Activated naive CD4-positive, alpha-beta T cell treated with anti-CD3 and anti-CD28 coated beads, Interleukin-2, amount 50 U/mL, for 72 hours (primary cell): Measurements from ENCODE around the gene LAMB4. TPM values are rescaled to one million over a fixed set of nuclear protein-coding genes. Genes with fewer than 3 reads are reported as not detected.

Source experiments
- ATAC-seq, 2 donors: fragments of 150-1000 bp; cut with Tn5 transposase; 2 replicates each; pipeline ENCODE4 v1.10.0; 2021; ENCODE audit warnings: mild to moderate bottlenecking in 2 of 2, moderate library complexity in 2 of 2
- DNase-seq, 2 donors: peaks; one replicate each; pipeline ENCODE4 v3.0.0; 2021 to 2022; ENCODE audit warnings: low spot score in 2 of 2
- H3K27ac Mint-ChIP-seq, 2 donors: one replicate each; pipeline ENCODE4 v1.8.0; 2022; ENCODE audit warnings: mild to moderate bottlenecking in 2 of 2, mixed read lengths in 2 of 2
- H3K36me3 Mint-ChIP-seq, 2 donors: one replicate each; pipeline ENCODE4 v1.8.0; 2022; ENCODE audit warnings: mixed read lengths in 2 of 2
- H3K9me3 Mint-ChIP-seq, 2 donors: one replicate each; pipeline ENCODE4 v1.8.0; 2022; ENCODE audit warnings: mixed read lengths in 2 of 2
- total RNA-seq, 2 donors: library from RNA; stranded (reverse); gene quantifications; one replicate each; pipeline ENCODE4 v1.2.3, GENCODE V29; 2022

LAMB4 gene
- total RNA-seq, 2 donors from 2014 or later = not detected

DNA sequence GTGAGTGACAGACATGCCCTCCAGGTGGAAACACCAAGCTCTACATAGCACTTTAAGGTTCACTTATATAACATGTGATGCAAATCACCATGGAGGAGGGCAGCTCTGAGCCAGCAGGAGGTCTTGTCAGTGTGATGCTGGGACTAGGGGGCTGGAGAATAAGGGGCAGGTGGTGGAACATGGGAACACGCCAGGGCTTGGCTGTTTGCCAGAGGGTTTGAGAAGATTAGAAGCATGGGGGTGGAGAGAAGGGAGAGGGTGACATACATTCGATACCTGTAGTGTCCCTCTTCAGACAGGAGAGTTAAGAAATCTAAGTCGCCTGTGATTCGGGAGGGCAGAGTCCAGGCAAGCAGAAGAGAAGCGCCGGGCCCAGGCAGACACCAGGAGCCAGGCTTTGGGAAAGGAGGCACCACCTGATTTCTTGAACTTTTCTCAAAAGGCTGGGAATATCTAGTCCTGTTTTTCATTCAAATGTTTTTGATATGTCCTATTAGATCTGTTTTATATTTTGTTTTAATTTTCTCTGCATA lies 16.9 kb upstream of the LAMB4 start:
- ATAC-seq (no peak), DNase-seq (no peak)
- Mint-ChIP-seq H3K27ac (no peak overlapping the region), H3K9me3 (no peaks in the 10 kb centered on the region), H3K36me3 (no peaks in the 10 kb centered on the region)

DNA sequence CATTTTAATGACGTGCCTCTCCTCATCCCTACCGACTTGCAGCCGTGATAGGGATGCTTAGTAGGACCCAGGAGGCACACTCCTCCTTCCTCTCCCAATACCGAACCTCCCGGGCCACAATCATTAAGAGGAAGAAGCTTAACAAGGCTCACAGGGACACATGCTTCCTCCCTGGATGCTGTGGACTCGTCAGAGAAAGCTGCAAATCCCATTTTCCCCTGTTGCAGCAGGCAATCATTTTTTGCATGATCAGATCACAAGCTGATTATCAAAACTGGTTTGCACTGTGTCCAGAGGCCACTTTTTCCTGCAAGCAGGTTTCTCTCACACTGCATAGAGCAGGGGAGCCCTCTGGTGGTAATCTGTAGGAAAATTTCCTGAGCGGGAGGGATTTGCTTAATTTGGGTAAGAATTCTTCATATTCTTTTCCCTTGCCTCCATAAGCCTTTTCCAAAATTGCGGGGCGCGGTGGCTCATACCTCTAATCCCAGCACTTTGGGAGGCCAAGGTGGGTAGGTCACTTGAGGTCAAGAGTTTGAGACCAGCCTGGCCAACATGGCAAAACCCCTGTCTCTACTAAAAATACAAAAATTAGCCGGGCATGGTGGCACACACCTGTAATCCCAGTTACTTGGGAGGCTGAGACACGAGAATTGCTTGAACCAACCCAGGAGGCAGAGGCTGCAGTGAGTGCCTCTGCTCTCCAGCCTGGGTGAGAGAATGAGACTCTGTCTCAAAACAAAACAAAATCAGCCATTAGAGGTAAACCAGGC lies 16.1 kb upstream of the LAMB4 start:
- Mint-ChIP-seq H3K36me3 (no peaks in the 10 kb centered on the region), H3K27ac (no peak overlapping the region), H3K9me3 (no peaks in the 10 kb centered on the region)
- ATAC-seq (peak in 1 of 2 donors; percentile 52), DNase-seq (peak in 1 of 2 donors; percentile 59)

DNA sequence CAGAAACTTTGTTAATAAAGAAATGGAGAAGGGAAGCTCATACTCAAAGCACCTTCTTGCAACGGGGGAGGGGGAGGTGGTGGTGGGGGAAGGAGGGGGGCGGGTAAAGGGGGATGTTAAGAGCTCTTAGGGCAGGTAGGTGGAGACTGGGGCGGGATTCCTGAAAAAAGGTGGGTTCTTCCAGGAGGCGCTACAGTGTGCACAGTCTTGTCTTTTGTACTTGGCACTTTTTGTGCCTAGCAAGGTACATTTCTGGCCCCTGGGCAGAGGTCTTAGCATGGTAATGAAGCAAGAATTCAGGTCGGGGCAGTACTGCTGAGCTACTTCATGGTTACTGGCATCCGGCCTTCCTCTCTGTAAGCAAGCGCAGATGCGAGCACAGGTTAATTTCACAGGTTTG lies 15.2 kb upstream of the LAMB4 start:
- Mint-ChIP-seq H3K9me3 (no peaks in the 10 kb centered on the region), H3K36me3 (no peaks in the 10 kb centered on the region), H3K27ac (no peak overlapping the region)
- DNase-seq (no peak), ATAC-seq (no peak)

DNA sequence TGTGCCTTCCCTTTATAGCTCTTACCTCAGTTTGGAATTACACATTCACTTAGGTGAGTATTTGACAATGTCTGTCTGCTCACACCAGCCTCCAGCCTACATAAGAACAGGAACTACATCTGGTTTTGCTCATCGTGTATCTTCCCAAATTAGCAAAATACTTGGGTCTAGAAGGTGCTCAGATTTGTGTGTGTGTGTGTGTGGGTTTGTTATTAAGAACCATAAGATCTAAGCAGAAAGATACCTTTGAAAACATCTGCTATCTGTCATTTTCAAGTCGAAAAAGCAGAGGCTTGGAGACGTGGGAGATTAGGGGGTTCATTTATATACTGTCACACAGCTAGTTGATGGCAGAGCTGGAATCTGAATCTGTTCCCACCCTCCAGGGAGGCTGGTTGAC lies 14.8 kb upstream of the LAMB4 start:
- Mint-ChIP-seq H3K36me3 (no peaks in the 10 kb centered on the region), H3K27ac (no peak overlapping the region)

DNA sequence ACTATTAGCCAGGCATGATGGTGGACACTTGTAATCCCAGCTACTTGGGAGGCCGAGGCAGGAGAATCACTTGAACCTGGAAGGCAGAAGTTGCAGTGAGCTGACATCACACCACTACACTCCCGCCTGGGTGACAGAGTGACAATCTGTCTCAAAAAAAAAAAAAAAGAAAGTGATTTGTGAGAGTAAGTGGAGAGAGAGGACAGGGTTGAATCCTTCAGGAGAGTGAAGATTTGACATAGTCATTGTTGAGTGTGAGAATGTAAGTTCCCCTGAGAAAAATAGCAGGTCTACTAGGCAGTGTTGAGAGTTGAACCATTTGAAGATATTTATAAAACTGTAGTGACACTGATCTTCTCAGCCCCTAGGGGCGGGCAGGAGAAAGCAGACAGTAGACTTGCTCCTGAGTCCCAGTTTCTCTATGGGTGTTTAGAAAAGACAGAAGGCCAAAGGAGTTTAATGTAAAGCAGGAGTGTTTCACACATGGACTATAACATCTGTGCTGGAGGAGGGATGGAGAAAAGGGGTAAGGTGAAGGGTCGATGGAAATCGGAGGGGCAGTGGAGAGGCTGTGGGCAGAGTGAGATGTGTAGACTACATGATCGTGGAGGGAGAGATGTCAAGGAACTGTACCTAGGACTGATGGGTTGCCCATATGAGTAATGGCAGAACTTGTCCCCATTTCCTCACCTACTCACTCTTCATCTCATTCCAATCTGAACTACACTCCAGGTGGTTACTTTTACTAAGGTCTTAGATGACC lies 13.7 kb upstream of the LAMB4 start:
- Mint-ChIP-seq H3K36me3 (no peaks in the 10 kb centered on the region), H3K9me3 (no peaks in the 10 kb centered on the region), H3K27ac (no peak overlapping the region)
- DNase-seq (no peak), ATAC-seq (no peak)

More for the DNA sequence above, 14.8 kb upstream of the LAMB4 start:
- ATAC-seq (no peak), DNase-seq (no peak)
- no peaks in the 10 kb centered on the region for H3K9me3 Mint-ChIP-seq

DNA sequence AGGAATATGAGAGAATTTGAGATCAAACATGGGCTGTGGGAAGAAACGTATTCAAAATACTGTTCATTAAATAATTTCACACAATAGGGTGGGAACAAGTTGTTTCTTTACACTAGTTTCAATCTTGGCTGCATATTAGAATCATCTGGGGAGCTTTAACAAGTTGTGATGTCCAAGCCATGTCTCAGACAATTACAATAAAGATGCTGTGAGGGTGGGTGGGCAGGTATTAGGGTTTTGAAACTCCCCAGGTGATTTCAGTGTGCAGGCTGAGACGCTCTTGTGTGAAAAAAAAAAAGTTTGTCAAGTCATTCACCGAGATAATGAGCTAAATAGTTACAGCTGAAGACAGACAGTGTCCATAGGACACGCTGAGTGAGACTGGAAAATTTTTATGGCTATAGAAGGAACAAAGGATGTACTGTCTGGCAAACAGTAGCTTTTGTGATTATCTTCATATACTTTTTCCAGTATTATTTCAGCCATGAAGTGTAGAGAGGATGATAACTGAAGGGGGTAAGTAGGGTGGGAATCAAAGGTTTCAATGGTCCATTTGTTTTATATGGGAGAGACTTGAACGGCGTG lies 12.6 kb upstream of the LAMB4 start:
- no peak for DNase-seq
- no peak for ATAC-seq
- H3K27ac Mint-ChIP-seq = peak overlapping the region in 1 of 2 donors; percentile 6
- peaks cover 1 to 2% of the 10 kb centered on the region in 2 donors for H3K9me3 Mint-ChIP-seq
- H3K36me3 Mint-ChIP-seq = peaks cover 1 to 3% of the 10 kb centered on the region in 2 donors

DNA sequence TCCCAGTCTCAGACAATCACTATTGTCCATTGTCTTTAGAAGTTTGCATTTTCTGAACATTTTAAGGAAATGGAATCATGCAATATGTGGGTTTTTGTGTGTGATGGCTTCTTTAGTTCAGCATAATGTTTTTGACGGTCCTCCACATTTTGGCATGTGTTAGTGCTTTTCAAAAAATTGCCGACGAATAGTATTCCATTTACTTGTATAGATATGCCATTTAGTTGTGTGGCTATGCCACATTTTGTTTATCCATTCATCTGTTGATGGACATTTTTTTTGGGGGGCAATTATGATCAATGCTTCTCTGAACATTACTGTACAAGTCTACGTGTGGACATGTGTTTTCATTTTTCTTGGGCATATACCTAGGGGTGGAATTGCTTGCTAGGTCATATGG lies 12.0 kb upstream of the LAMB4 start:
- Mint-ChIP-seq H3K27ac (no peak overlapping the region), H3K36me3 (peaks cover 5 to 9% of the 10 kb centered on the region in 2 donors), H3K9me3 (peaks cover 5 to 8% of the 10 kb centered on the region in 2 donors)
- DNase-seq (no peak), ATAC-seq (no peak)

DNA sequence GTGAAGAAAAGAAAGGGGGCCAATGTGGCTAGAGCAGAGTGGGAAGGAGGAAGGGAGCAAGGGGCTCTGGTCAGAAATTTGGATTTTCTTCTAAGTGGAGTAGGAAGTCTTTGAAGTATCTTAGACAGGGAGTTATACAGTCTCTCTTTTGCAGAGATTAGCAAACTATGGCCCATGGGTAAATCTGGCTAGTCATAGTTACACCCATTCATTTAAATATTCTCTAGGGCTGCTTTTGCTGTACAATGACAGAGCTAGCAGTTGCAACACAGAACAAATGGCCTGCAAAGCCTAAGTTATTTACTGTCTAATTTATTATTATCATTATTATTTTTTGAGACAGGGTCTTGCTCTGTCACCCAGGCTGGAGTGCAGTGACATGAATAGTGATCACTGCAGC lies 10.5 kb upstream of the LAMB4 start:
- no peak for DNase-seq
- no peak for ATAC-seq
- H3K36me3 Mint-ChIP-seq = peaks cover 5 to 17% of the 10 kb centered on the region in 2 donors
- no peak overlapping the region for H3K27ac Mint-ChIP-seq
- peaks cover 5 to 9% of the 10 kb centered on the region in 2 donors for H3K9me3 Mint-ChIP-seq

DNA sequence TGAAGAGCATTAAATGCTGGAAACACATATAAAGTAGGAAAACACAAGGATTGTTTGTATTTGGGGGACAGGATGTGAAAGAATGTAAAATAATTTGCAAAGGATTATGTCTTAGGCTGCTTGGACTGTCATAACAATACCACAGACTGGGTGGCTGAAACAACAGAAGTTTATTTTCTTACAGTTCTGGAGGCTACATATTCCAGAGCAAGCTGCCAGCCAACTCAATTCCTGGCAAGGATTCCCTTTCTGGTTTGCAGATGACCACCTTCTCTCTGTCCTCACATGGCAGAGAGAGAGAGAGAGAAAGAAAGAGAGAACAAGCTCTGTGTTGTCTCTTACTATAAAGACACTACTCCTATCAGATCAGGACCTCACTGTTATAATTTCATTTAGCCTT lies 8.8 kb upstream of the LAMB4 start:
- ATAC-seq (no peak), DNase-seq (no peak)
- Mint-ChIP-seq H3K9me3 (peaks cover 5 to 9% of the 10 kb centered on the region in 2 donors), H3K27ac (no peak overlapping the region), H3K36me3 (peaks cover 5 to 17% of the 10 kb centered on the region in 2 donors)

DNA sequence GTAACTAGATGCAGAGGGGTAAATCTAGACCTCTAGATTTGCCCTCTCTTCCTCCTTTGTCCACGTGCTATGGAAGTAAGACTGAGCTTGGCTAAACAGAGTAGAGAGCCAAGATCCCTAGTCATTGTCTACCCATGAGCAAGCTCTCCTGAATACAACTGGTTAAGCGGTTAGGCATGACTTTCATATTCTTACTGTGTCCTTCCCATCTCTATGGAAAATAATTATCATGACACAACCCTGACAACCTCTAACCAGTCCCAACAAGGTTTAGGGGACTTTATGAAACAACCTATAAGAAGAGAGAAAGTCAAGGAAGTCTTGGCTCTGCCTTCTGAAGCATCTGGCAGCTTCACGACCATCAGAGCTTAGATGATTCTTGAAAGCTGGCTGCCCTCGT lies 7.8 kb upstream of the LAMB4 start:
- Mint-ChIP-seq H3K27ac (peak overlapping the region in 1 of 2 donors; percentile 78), H3K9me3 (peaks cover 5 to 9% of the 10 kb centered on the region in 2 donors), H3K36me3 (peaks cover 5 to 17% of the 10 kb centered on the region in 2 donors)
- DNase-seq = no peak
- ATAC-seq = peak in 1 of 2 donors; percentile 38

DNA sequence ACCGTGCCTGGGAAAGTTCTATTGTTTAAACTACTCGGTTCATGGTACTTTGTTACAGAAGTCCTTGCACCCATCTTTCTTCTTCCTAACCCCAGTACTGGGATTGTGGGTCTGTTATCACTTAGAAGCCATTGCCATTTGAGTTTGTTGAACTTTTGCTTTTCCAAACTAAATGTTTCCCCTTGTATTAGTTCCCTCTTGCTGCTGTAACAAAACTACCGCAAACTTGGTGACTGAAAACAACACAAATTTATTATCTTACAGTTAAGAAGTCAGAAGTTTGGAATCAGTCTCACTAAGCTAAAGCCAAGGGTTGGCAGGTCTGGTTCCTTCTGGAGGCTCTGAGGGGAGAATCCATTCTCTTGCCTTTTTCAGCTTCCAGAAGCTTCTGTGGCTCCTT lies 6.9 kb upstream of the LAMB4 start:
- ATAC-seq (no peak), DNase-seq (no peak)
- H3K27ac Mint-ChIP-seq = peak overlapping the region in 1 of 2 donors; percentile 78

DNA sequence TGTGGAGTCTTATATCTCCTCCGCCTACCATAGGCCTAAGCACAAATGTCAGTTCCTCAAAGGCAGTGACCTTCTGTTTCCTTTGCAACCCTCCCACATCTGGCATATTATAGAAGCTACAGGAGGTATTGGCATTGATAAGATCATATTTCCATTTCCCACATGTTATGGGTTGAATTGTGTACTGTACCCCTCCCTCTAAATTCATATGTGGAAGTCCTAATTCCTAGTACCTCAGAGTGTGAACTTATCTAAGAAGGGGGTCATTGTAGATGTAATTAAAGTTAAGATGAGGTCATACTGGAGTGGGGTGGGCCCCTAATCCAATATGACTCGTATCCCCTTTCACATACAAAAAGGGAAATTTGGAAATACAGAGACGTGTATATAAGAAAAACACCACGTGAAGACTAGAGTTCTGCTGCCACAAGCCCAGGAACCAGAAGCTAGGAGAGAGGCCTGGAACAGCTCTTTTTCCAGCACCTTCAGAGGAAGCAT lies 6.1 kb upstream of the LAMB4 start:
- H3K36me3 Mint-ChIP-seq = peaks cover 5 to 17% of the 10 kb centered on the region in 2 donors
- DNase-seq (no peak), ATAC-seq (peak; percentile 62 to 71)
- peak overlapping the region; percentile 31 to 86 for H3K27ac Mint-ChIP-seq
- peaks cover 5 to 9% of the 10 kb centered on the region in 2 donors for H3K9me3 Mint-ChIP-seq

More for the DNA sequence above, 6.9 kb upstream of the LAMB4 start:
- H3K36me3 Mint-ChIP-seq = peaks cover 5 to 17% of the 10 kb centered on the region in 2 donors
- H3K9me3 Mint-ChIP-seq = peaks cover 5 to 9% of the 10 kb centered on the region in 2 donors

DNA sequence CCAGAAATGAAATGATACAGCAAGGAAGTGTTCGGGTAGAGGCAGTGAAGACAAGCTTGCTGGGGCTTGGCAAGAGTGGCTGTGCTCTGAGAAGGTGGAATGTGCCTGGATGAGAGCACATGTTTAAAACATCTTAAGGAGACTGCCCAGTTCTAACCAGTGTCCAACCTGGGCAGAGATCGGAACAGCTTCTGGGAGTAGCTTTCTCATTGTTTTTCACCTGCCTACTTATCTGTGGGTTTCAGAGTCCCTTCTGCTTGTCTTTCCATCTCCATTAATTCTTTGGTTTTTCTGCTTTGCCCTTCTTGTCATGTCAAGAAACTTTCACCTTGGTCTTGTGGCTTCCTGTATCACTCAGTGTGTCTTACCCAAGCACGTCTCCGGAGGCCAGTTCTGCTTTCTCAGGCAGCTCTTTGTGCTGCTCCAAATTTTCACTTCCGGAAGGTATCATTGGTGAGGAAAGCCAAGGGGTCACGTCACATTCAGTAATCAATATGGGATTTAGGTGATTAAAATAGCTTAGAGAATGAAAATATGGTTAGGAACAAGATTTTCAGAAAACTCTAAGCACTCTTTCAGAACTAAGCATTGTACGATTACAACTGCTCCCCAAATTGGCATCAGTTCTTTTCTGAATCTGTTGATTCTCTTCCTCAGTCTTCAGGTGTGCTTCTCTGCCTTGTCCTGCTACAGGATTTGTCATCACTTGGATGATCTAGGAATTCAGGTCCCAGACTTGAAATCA lies 5.5 kb upstream of the LAMB4 start:
- DNase-seq = peak in 1 of 2 donors; percentile 31
- ATAC-seq = peak; percentile 86 to 88
- Mint-ChIP-seq H3K36me3 (peaks cover 5 to 17% of the 10 kb centered on the region in 2 donors), H3K27ac (peak overlapping the region; percentile 67 to 86), H3K9me3 (peaks cover 5 to 9% of the 10 kb centered on the region in 2 donors)

DNA sequence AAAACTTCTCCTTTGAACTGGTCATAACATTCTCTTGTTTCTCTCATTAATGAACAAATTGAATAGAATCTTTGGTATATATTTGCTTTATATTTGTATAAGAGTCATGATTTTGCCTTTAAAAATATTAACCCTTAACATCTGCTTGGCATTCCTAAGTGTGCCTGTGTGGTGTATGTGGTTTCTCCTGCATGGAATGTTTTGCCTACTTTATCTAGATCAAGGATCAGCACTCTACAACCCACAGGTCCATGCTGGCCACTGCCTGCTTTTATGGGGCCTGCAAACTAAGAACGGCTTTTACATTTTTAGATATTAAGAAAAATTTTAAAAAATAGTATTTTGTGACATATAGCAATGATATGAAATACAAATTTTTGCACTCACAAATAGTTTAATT lies 4.3 kb upstream of the LAMB4 start:
- ATAC-seq = no peak
- H3K9me3 Mint-ChIP-seq = peaks cover 5 to 9% of the 10 kb centered on the region in 2 donors
- no peak for DNase-seq
- H3K36me3 Mint-ChIP-seq = peaks cover 5 to 17% of the 10 kb centered on the region in 2 donors
- no peak overlapping the region for H3K27ac Mint-ChIP-seq

DNA sequence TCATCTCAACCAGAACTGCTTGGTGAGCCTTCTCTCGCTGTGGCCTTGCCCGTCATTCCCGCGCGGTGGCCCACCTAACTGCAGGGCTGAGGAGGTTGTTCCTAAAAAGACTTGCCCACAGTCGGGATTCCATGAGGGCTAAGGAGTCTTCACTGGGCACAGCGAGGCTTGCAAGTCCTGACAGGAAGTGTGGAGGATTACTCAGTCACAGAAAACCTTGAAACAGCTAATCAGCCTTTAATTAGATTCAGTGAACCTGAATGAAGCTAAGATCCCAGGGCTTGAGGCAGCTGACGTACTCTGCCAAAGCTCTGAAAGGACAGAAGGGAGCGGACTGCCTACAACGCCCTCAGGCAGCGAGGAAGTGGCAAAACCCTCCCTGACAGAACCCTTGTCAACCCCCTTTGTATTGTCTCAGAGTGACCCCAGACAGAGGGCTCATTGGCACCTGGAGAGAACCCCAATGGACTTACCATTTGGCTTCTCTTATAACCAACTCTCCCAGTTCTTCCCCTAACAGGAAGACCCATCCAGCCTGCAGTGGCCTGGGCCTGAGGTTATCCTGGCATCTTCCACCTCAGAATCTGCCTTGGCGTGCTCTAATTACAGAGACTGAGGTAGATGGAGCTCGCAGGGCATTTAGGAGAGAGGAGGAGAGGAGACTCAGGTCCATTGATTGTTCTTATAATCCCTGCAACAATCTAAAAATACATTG lies 2.5 kb upstream of the LAMB4 start:
- DNase-seq (no peak), ATAC-seq (no peak)
- H3K36me3 Mint-ChIP-seq = peaks cover 3 to 14% of the 10 kb centered on the region in 2 donors
- H3K9me3 Mint-ChIP-seq = peaks cover 3 to 7% of the 10 kb centered on the region in 2 donors
- H3K27ac Mint-ChIP-seq = peak overlapping the region in 1 of 2 donors; percentile 50
